PC-3 (cell line): ENCODE measurements around the gene SURF4.

Experiments
- EZH2 ChIP-seq: fragments of 300-600 bp; sonication (generic); IDR thresholded peaks from one replicate; pipeline ENCODE4 v1.6.1; 2017; ENCODE audit warnings: antibody characterized with exemption, mild to moderate bottlenecking, low read length; ENCODE audit not compliant: unreplicated experiment
- EZH2phosphoT487 ChIP-seq: fragments of 300-600 bp; sonication (generic); IDR thresholded peaks from 2 replicates; pipeline ENCODE4 v1.6.1; 2018; ENCODE audit warnings: mild to moderate bottlenecking, antibody characterized with exemption, low read length, borderline replicate concordance
- TF ChIP-seq, protein P1 (sequence below): fragments of 300-600 bp; sonication (generic); conservative IDR thresholded peaks from 2 replicates; pipeline ENCODE4 v1.5.1; 2017; ENCODE audit warnings: antibody characterized with exemption, low read depth, mild to moderate bottlenecking, low read length

GRCh38 chr9:133347985-133348717, 27.7 kb downstream of the SURF4 start, which contains the start of the genes MED22 and RPL7A:
- no peak for TF ChIP-seq EZH2phosphoT487
- TF ChIP-seq, protein P1, sequence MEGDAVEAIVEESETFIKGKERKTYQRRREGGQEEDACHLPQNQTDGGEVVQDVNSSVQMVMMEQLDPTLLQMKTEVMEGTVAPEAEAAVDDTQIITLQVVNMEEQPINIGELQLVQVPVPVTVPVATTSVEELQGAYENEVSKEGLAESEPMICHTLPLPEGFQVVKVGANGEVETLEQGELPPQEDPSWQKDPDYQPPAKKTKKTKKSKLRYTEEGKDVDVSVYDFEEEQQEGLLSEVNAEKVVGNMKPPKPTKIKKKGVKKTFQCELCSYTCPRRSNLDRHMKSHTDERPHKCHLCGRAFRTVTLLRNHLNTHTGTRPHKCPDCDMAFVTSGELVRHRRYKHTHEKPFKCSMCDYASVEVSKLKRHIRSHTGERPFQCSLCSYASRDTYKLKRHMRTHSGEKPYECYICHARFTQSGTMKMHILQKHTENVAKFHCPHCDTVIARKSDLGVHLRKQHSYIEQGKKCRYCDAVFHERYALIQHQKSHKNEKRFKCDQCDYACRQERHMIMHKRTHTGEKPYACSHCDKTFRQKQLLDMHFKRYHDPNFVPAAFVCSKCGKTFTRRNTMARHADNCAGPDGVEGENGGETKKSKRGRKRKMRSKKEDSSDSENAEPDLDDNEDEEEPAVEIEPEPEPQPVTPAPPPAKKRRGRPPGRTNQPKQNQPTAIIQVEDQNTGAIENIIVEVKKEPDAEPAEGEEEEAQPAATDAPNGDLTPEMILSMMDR = no peak
- TF ChIP-seq EZH2 = no peak
